AG04450 (cell line): ENCODE results near the gene STIL. TPM values are rescaled to one million over a fixed set of nuclear protein-coding genes. Genes with fewer than 3 reads are reported as not detected.

ENCODE experiments used
- CTCF ChIA-PET: fragments of 300-600, 350-600 bp; formaldehyde crosslinking; extraction: SDS; loops from one replicate; lab custom pipeline; 2022; ENCODE audit warnings: antibody characterized with exemption, inconsistent platforms; lab: Charles Lee
- POLR2A ChIA-PET: fragments of 350-600 bp; formaldehyde crosslinking; extraction: SDS; loops from one replicate; lab custom pipeline; 2021; ENCODE audit warnings: antibody characterized with exemption, inconsistent platforms; lab: Yijun Ruan, JAX
- DNase-seq: peaks from one replicate; pipeline ENCODE4 v3.0.0-alpha.2; 2011; ENCODE audit warnings: low read depth, low spot score
- H3K27ac ChIP-seq: one replicate; pipeline ENCODE4 v1.5.1; 2012; ENCODE audit warnings: low read depth, low read length, control low read depth
- H3K27me3 ChIP-seq: one replicate; pipeline ENCODE4 v1.6.0; 2012; ENCODE audit warnings: low read length; ENCODE audit not compliant: control insufficient read depth, insufficient read depth
- H3K4me3 ChIP-seq: 2 replicates; pipeline ENCODE4 v1.5.1; 2011; ENCODE audit warnings: mild to moderate bottlenecking, low read depth, low read length, control low read depth
- H3K9me3 ChIP-seq: 2 replicates; pipeline ENCODE4 v1.5.1; 2012; ENCODE audit warnings: low read length; ENCODE audit not compliant: control insufficient read depth, insufficient read depth
- polyA plus RNA-seq: library from polyadenylated mRNA; depleted of rRNA; stranded (reverse); fragments of >200 nt; gene quantifications from 2 replicates; pipeline ENCODE4 v1.2.3, GENCODE V29; 2011; rRNA removed
- TF ChIP-seq, protein P1 (sequence below): IDR thresholded peaks from 2 replicates; pipeline ENCODE4 v1.5.1; 2011; ENCODE audit warnings: low read depth, low read length, control low read depth, inconsistent platforms

The STIL gene
- polyA plus RNA-seq, 1 experiment, result 6.4 TPM

DNA sequence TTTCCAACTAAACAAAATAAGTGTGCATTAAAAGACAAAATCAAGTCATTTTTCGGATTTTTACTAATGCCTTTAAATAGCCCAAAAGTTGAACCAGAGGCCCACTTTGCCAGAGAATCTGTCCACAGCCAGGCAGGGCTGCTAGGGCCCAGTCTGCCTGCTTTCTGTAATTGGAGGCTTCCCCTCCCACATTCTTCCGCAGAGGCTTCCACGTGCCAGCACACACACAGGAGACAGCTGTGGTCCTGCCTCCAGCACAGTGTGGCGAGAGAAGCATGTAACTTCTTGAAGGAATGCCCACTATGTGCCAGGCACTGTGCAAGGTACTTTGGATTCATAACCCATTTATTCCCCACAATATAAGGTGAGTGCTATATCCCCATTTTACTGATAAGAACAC, 112.8 kb downstream of the STIL start:
- no peak overlapping the region for H3K4me3 ChIP-seq
- H3K9me3 ChIP-seq, result no peaks in the 10 kb centered on the region
- ChIA-PET CTCF (interaction anchor here (0.6 to 6.4 kb wide), 6 partner anchors 8 to 509 kb away, joined by 3 to 58 read pairs (median 4); no protein-coding TSS in a partner anchor), POLR2A (no interaction called here)
- peaks cover 17% of the 10 kb centered on the region for H3K27me3 ChIP-seq
- no peak for DNase-seq
- TF ChIP-seq, protein P1, sequence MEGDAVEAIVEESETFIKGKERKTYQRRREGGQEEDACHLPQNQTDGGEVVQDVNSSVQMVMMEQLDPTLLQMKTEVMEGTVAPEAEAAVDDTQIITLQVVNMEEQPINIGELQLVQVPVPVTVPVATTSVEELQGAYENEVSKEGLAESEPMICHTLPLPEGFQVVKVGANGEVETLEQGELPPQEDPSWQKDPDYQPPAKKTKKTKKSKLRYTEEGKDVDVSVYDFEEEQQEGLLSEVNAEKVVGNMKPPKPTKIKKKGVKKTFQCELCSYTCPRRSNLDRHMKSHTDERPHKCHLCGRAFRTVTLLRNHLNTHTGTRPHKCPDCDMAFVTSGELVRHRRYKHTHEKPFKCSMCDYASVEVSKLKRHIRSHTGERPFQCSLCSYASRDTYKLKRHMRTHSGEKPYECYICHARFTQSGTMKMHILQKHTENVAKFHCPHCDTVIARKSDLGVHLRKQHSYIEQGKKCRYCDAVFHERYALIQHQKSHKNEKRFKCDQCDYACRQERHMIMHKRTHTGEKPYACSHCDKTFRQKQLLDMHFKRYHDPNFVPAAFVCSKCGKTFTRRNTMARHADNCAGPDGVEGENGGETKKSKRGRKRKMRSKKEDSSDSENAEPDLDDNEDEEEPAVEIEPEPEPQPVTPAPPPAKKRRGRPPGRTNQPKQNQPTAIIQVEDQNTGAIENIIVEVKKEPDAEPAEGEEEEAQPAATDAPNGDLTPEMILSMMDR, result no peak
- H3K27ac ChIP-seq, result no peak overlapping the region

Other genes starting within 250 kb of the STIL start
- not detected in 2 replicates for gene CYP4Z1, start 246.9 kb downstream of the STIL start, polyA plus RNA-seq
- not detected in 2 replicates for gene CYP4A22, start 176.7 kb downstream of the STIL start, polyA plus RNA-seq
- gene PDZK1IP1, start 124.1 kb downstream of the STIL start, polyA plus RNA-seq, result not detected in 2 replicates
- not detected in 2 replicates for gene TAL1, start 81.9 kb downstream of the STIL start, polyA plus RNA-seq
- gene CMPK1, start 19.6 kb upstream of the STIL start, polyA plus RNA-seq, result 44.3 and 68.7 TPM in 2 replicates
- gene FOXE3, start 102.1 kb upstream of the STIL start, polyA plus RNA-seq, result not detected in 2 replicates
- gene FOXD2, start 123.9 kb upstream of the STIL start, polyA plus RNA-seq, result 0.01 TPM in 1 of 2 replicates, not detected in the other